Measurements from ENCODE around the gene ELSPBP1.
"Not testable (repeated sequence)": the region's sequence is repeated elsewhere in the genome, so short reads cannot be mapped to it uniquely, and the experiment has no call there.

Gene ELSPBP1

GRCh38 chr19:47994209-47994802 lies at the start of gene ELSPBP1:
Gene ELSPBP1, plus strand, starts transcription at chr19:47994632. Its CDS starts 14,036 bp downstream, at chr19:48008668.
- FAIRE-seq = no peak

GRCh38 chr19:47949852-47950521 lies 44.4 kb upstream of the ELSPBP1 start:
- not testable (repeated sequence) for FAIRE-seq

GRCh38 chr19:47952132-47952531 lies 42.3 kb upstream of the ELSPBP1 start:
- not testable (repeated sequence) for FAIRE-seq

- not testable (repeated sequence) for FAIRE-seq
Observed at GRCh38 chr19:47955936-47956335, 38.5 kb upstream of the ELSPBP1 start.

- FAIRE-seq = no peak
Observed at GRCh38 chr19:47973529-47973928, 20.9 kb upstream of the ELSPBP1 start.

- FAIRE-seq = no peak
Observed at GRCh38 chr19:47991191-47991808, 3.1 kb upstream of the ELSPBP1 start.

- no peak for FAIRE-seq
Observed at GRCh38 chr19:47992070-47992469, 2.4 kb upstream of the ELSPBP1 start, which contains the start of gene BSPH1. Gene BSPH1, minus strand, starts transcription at chr19:47992170. Its CDS starts 89 bp downstream, at chr19:47992081.

GRCh38 chr19:47996230-47996727 lies 1.8 kb downstream of the ELSPBP1 start:
- no peak for FAIRE-seq

- FAIRE-seq = no peak
Observed at GRCh38 chr19:47998800-47999199, 4.4 kb downstream of the ELSPBP1 start.

GRCh38 chr19:48000846-48001245 lies 6.4 kb downstream of the ELSPBP1 start:
- FAIRE-seq = no peak

GRCh38 chr19:48004236-48004635 lies 9.8 kb downstream of the ELSPBP1 start:
- no peak for FAIRE-seq

- FAIRE-seq = no peak
Observed at GRCh38 chr19:48006762-48007161, 12.3 kb downstream of the ELSPBP1 start.

- FAIRE-seq = no peak
Observed at GRCh38 chr19:48010932-48011758, 16.7 kb downstream of the ELSPBP1 start.

- no peak for FAIRE-seq
Observed at GRCh38 chr19:48020686-48021085, 26.3 kb downstream of the ELSPBP1 start.

- FAIRE-seq = no peak
Observed at GRCh38 chr19:48023011-48023410, 28.6 kb downstream of the ELSPBP1 start.

GRCh38 chr19:48023518-48023917 lies 29.1 kb downstream of the ELSPBP1 start:
- no peak for FAIRE-seq

GRCh38 chr19:48025480-48025879 lies 31.0 kb downstream of the ELSPBP1 start:
- FAIRE-seq = no peak

GRCh38 chr19:48029431-48029830 lies 35.0 kb downstream of the ELSPBP1 start:
- no peak for FAIRE-seq

GRCh38 chr19:48030073-48030472 lies 35.6 kb downstream of the ELSPBP1 start:
- FAIRE-seq = no peak

- no peak for FAIRE-seq
Observed at GRCh38 chr19:48033604-48034003, 39.2 kb downstream of the ELSPBP1 start.

- FAIRE-seq = no peak
Observed at GRCh38 chr19:48036765-48037164, 42.3 kb downstream of the ELSPBP1 start.

- FAIRE-seq = no peak
Observed at GRCh38 chr19:48041877-48042580, 47.6 kb downstream of the ELSPBP1 start.
